B cell (primary cell): ENCODE measurements around the gene PPP1R16B. TPM values are rescaled to one million over a fixed set of nuclear protein-coding genes. Genes with fewer than 3 reads are reported as not detected.
A peak's percentile ranks its signal among the peaks of the same experiment; 100 is the strongest.

Experiments used
- ATAC-seq: fragments of 200-7000 bp; cut with Tn5 transposase; one replicate; pipeline ENCODE4 v1.10.0; 2021; ENCODE audit warnings: low read depth, mild to moderate bottlenecking, moderate number of reproducible peaks, moderate library complexity
- CTCF ChIA-PET: fragments of 350-600 bp; sonication (Branson Sonifier 250); formaldehyde crosslinking; loops from one replicate; lab custom pipeline; 2021; ENCODE audit warnings: antibody characterized with exemption, inconsistent platforms; lab: Charles Lee
- POLR2A ChIA-PET: fragments of 350-600 bp; sonication (Branson Sonifier 250); formaldehyde crosslinking; loops from one replicate; lab custom pipeline; 2021; ENCODE audit warnings: antibody characterized with exemption; lab: Charles Lee
- DNase-seq: peaks from one replicate; pipeline ENCODE4 v3.0.0; 2013
- H2AFZ ChIP-seq: 2 replicates; pipeline ENCODE4 v1.6.1; 2012; ENCODE audit warnings: mild to moderate bottlenecking, low read depth, low read length; ENCODE audit not compliant: insufficient read depth, poor library complexity, severe bottlenecking
- H3K27ac ChIP-seq, 2 donors: 1 replicate in 1 of 2; 2 replicates in 1 of 2; pipeline ENCODE4 v1.5.1; 2012 to 2013; ENCODE audit warnings: low read length in 2 of 2, mild to moderate bottlenecking in 2 of 2, moderate library complexity in 1 of 2
- H3K27me3 ChIP-seq, 4 experiments: fragments of 200-600 bp in 1 of 4; sonication (generic) in 1 of 4; replicated peaks in 1 of 4; 1 replicate in 2 of 4; 2 replicates in 2 of 4; pipeline versions ENCODE4 v1.6.1 to v1.7.0; 2013 to 2016; ENCODE audit warnings: low read length in 3 of 4, mild to moderate bottlenecking in 2 of 4, mixed read lengths in 1 of 4, moderate library complexity in 1 of 4; ENCODE audit not compliant: insufficient read depth in 4 of 4, control insufficient read depth in 3 of 4; ENCODE audit errors: control extremely low read depth in 1 of 4
- H3K36me3 ChIP-seq, 2 experiments: replicated peaks in 1 of 2; 1 replicate in 1 of 2; 2 replicates in 1 of 2; pipeline versions ENCODE4 v1.6.1 to v1.7.1; 2013; ENCODE audit warnings: low read length in 1 of 2; ENCODE audit not compliant: insufficient read depth in 2 of 2, control insufficient read depth in 1 of 2; ENCODE audit errors: control extremely low read depth in 1 of 2, extremely low read depth in 1 of 2
- H3K4me1 ChIP-seq, 2 donors: fragments of 200-600 bp in 1 of 2; sonication (generic) in 1 of 2; 1 replicate in 1 of 2; 2 replicates in 1 of 2; pipeline versions ENCODE4 v1.5.1 to v1.6.1; 2013 to 2017; ENCODE audit warnings: low read length in 2 of 2; ENCODE audit not compliant: control insufficient read depth in 2 of 2, insufficient read depth in 2 of 2
- H3K4me2 ChIP-seq: replicated peaks from 2 replicates; pipeline ENCODE3; 2012; ENCODE audit warnings: mild to moderate bottlenecking, low read depth, low read length; ENCODE audit not compliant: poor library complexity, severe bottlenecking
- H3K4me3 ChIP-seq, 5 experiments: fragments of 200-600 bp in 1 of 5; sonication (generic) in 1 of 5; 1 replicate in 3 of 5; 2 replicates in 2 of 5; pipeline versions ENCODE4 v1.5.1 to v1.7.0; 2011 to 2016; ENCODE audit warnings: low read length in 4 of 5, mild to moderate bottlenecking in 4 of 5, low read depth in 2 of 5, control low read depth in 1 of 5, moderate library complexity in 1 of 5; ENCODE audit not compliant: insufficient read depth in 1 of 5; ENCODE audit errors: control extremely low read depth in 1 of 5, extremely low read depth in 1 of 5
- H3K79me2 ChIP-seq: fragments of 200-600 bp; sonication (generic); one replicate; pipeline ENCODE4 v1.6.0; 2016; ENCODE audit warnings: low read length; ENCODE audit not compliant: control insufficient read depth, insufficient read depth
- H3K9ac ChIP-seq: fragments of 200-600 bp; sonication (generic); 2 replicates; pipeline ENCODE4 v1.6.1; 2017; ENCODE audit warnings: mild to moderate bottlenecking, low read length, moderate library complexity
- H3K9me3 ChIP-seq, 3 donors: one replicate each; pipeline versions ENCODE4 v1.6.1 to v1.7.1; 2013; ENCODE audit warnings: low read length in 2 of 3; ENCODE audit not compliant: control insufficient read depth in 2 of 3, insufficient read depth in 1 of 3; ENCODE audit errors: control extremely low read depth in 1 of 3
- H4K20me1 ChIP-seq: 2 replicates; pipeline ENCODE4 v1.6.0; 2012; ENCODE audit warnings: mild to moderate bottlenecking, low read length; ENCODE audit not compliant: insufficient read depth, control insufficient read depth, poor library complexity, severe bottlenecking
- H3K27ac Mint-ChIP-seq: one replicate; pipeline ENCODE4 v1.8.0; 2021; ENCODE audit warnings: mixed read lengths
- H3K27me3 Mint-ChIP-seq: one replicate; pipeline ENCODE4 v1.8.0; 2021; ENCODE audit warnings: mixed read lengths
- H3K4me1 Mint-ChIP-seq: one replicate; pipeline ENCODE4 v1.8.0; 2021; ENCODE audit warnings: mixed read lengths
- H3K4me3 Mint-ChIP-seq: one replicate; pipeline ENCODE4 v1.8.0; 2021; ENCODE audit warnings: mixed read lengths
- H3K9me3 Mint-ChIP-seq: one replicate; pipeline ENCODE4 v1.8.0; 2022; ENCODE audit warnings: mixed read lengths; ENCODE audit not compliant: insufficient read depth
- EZH2 ChIP-seq: IDR thresholded peaks from 2 replicates; pipeline ENCODE4 v1.6.1; 2012; ENCODE audit warnings: borderline replicate concordance, low read depth, mild to moderate bottlenecking, moderate library complexity, low read length; ENCODE audit not compliant: insufficient read depth, poor library complexity, severe bottlenecking
- WGBS: methylation state at CpG from one replicate; pipeline ENCODE4 v1.1.5; 2013; ENCODE audit warnings: missing lambda C conversion rate; ENCODE audit not compliant: insufficient coverage; 5-methylcytosine and 5-hydroxymethylcytosine counted together
- intact Hi-C: fragments of 100-400 bp; cut with micrococcal nuclease; formaldehyde crosslinking; loops from one replicate; pipeline ENCODE4 v1.10.0; 2022
- polyA plus RNA-seq: library from polyadenylated mRNA; depleted of rRNA; stranded (reverse); fragments of >200 nt; gene quantifications from 2 replicates; pipeline ENCODE4 v1.2.3, GENCODE V29; 2012
- total RNA-seq, 2 donors: library from RNA; stranded (reverse); fragments of 120-200 nt in 1 of 2; gene quantifications; 1 replicate in 1 of 2; 2 replicates in 1 of 2; pipeline versions ENCODE4 v1.2.3 to v1.2.4, GENCODE V29; 2013 to 2022
- TF ChIP-seq, protein P1 (sequence below): fragments of 200-600 bp; IDR thresholded peaks from one replicate; pipeline ENCODE4 v1.8.0; 2022; ENCODE audit warnings: antibody characterized with exemption, mild to moderate bottlenecking

PPP1R16B gene
- total and polyA plus RNA-seq, 2 donors (not counting 1 experiment from before 2014, with no cell fraction given), result 58.8 to 108 TPM

DNA sequence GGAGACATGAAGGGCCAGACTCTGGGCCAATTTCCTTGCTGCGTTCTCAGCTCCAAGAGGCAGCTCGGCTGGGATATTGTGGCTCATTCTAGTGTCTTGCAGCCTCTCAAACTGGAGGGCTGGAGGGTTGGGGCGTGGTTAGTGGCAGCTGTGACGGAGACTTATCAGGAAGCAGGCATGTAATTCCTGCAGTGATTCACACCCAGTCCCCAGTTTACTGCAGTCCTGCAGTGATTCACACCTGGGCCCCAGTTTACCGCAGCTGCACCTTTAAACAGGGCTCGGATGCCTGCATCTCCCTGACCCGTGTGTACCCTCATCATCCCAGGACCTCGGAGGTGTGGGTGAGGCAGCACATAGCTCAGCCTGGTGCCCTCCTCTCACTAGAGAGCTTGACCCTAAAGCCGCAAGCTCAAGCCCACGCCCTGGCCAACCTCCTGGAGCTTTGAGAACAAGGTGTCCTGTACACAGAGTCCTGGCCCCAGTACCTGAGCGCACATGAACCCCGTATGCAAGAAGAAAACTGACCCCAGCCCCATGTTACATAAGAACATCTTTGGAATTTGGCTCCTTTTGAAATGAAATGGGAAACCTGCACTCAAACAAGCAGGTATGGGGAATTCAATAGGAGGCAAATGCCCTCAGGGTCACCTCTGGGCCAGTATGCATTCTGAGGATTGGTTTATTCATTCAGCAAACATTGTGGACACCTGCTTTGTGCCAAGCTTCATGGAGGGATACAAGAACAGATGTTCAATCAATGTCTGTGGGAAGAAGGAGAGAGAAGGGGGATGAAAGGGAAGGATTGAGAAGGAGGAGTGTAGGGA lies 65.4 kb downstream of the PPP1R16B start:
- Histone ChIP-seq H3K27me3 (no peaks in the 10 kb centered on the region), H3K9ac (no peak overlapping the region), H3K4me3 (peak overlapping the region in 1 of 5 experiments; percentile 3), H3K36me3 (peaks cover 0 to 9% of the 10 kb centered on the region in 2 experiments), H3K4me1 (peaks cover 67 to 91% of the 10 kb centered on the region in 2 donors), H3K79me2 (peaks cover 88% of the 10 kb centered on the region), H4K20me1 (peaks cover 5% of the 10 kb centered on the region), H2AFZ (no peak overlapping the region), H3K27ac (peak overlapping the region; percentile 49 to 99), H3K9me3 (peaks cover 0 to 9% (median 0%) of the 10 kb centered on the region in 3 donors), H3K4me2 (peak overlapping the region; percentile 88)
- POLR2A ChIA-PET, result interaction anchor here (0.9 to 1.7 kb wide), 6 partner anchors 9 to 64 kb away, joined by 3 to 14 read pairs (median 4); no protein-coding TSS in a partner anchor
- Mint-ChIP-seq H3K27ac (peak overlapping the region; percentile 95), H3K4me3 (peak overlapping the region; percentile 70), H3K4me1 (peaks cover 88% of the 10 kb centered on the region), H3K9me3 (no peaks in the 10 kb centered on the region), H3K27me3 (no peaks in the 10 kb centered on the region)
- DNase-seq, result no peak
- no peak for ATAC-seq
- TF ChIP-seq, protein P1, sequence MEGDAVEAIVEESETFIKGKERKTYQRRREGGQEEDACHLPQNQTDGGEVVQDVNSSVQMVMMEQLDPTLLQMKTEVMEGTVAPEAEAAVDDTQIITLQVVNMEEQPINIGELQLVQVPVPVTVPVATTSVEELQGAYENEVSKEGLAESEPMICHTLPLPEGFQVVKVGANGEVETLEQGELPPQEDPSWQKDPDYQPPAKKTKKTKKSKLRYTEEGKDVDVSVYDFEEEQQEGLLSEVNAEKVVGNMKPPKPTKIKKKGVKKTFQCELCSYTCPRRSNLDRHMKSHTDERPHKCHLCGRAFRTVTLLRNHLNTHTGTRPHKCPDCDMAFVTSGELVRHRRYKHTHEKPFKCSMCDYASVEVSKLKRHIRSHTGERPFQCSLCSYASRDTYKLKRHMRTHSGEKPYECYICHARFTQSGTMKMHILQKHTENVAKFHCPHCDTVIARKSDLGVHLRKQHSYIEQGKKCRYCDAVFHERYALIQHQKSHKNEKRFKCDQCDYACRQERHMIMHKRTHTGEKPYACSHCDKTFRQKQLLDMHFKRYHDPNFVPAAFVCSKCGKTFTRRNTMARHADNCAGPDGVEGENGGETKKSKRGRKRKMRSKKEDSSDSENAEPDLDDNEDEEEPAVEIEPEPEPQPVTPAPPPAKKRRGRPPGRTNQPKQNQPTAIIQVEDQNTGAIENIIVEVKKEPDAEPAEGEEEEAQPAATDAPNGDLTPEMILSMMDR, result no peak
- TF ChIP-seq EZH2, result no peak
- intact Hi-C loops, result no loop called here
- WGBS, result 63% methylated on average over 10 of the region's 12 CpGs
- CTCF ChIA-PET, result interaction anchor here (0.7 to 7.6 kb wide), 8 partner anchors 9 to 66 kb away, joined by 3 to 81 read pairs (median 5); partner anchors contain the start of gene PPP1R16B

DNA sequence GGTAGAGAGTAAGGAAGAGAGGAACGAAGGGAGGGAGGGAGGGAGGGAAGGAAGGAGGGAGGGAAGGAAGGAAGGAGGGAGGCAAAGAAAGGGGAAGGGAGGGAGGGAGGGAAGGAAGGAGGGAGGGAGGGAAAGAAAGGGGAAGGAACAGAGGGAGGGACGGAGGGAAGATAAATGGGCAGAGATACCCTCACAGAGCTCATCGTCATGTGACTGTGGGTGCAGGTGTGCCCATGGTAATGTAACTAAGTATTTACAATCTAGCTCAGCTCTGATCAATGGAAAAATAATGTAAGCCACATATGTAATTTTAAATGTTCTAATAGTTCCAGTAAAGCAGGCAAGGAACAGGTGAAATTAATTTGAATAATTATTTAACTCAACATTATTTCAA lies 66.1 kb downstream of the PPP1R16B start:
- CTCF ChIA-PET, result interaction anchor here (0.7 to 7.6 kb wide), 8 partner anchors 8 to 66 kb away, joined by 3 to 81 read pairs (median 5); partner anchors contain the start of gene PPP1R16B
- Mint-ChIP-seq H3K4me1 (peaks cover 88% of the 10 kb centered on the region), H3K27ac (peak overlapping the region; percentile 95), H3K27me3 (no peaks in the 10 kb centered on the region), H3K9me3 (no peaks in the 10 kb centered on the region), H3K4me3 (peak overlapping the region; percentile 70)
- H3K4me1 ChIP-seq, result peaks cover 69 to 91% of the 10 kb centered on the region in 2 donors
- intact Hi-C loops, result no loop called here
- no peaks in the 10 kb centered on the region for H3K27me3 ChIP-seq
- H3K4me3 ChIP-seq, result no peak overlapping the region
- H3K9ac ChIP-seq, result no peak overlapping the region
- peaks cover 0 to 6% of the 10 kb centered on the region in 2 experiments for H3K36me3 ChIP-seq
- peaks cover 86% of the 10 kb centered on the region for H3K79me2 ChIP-seq
- no peak overlapping the region for H2AFZ ChIP-seq
- H3K4me2 ChIP-seq, result peak overlapping the region; percentile 88
- peaks cover 5% of the 10 kb centered on the region for H4K20me1 ChIP-seq
- POLR2A ChIA-PET, result interaction anchor here (0.9 to 5.8 kb wide), 8 partner anchors 10 to 64 kb away, joined by 3 to 54 read pairs (median 7); no protein-coding TSS in a partner anchor
- 8% methylated on average over 1 of the region's 3 CpGs for WGBS
- peak; percentile 21 for DNase-seq
- H3K9me3 ChIP-seq, result peaks cover 0 to 7% (median 0%) of the 10 kb centered on the region in 3 donors
- TF ChIP-seq EZH2, result no peak
- TF ChIP-seq, protein P1, result no peak
- peak overlapping the region; percentile 93 to 99 for H3K27ac ChIP-seq
- ATAC-seq, result no peak
